Natural killer cell (primary cell): Measurements from ENCODE around the gene KDM2B. TPM values are rescaled to one million over a fixed set of nuclear protein-coding genes. Genes with fewer than 3 reads are reported as not detected.
A peak's percentile ranks its signal among the peaks of the same experiment; 100 is the strongest.

Experiments
- ATAC-seq, 3 donors: fragments of 150-1000 bp in 2 of 3; fragments of 200-7000 bp in 1 of 3; cut with Tn5 transposase; 1 replicate in 1 of 3; 2 replicates in 2 of 3; pipeline ENCODE4 v1.10.0; 2021; ENCODE audit warnings: mild to moderate bottlenecking in 2 of 3, moderate library complexity in 2 of 3
- DNase-seq, 2 donors: peaks; one replicate each; pipeline versions ENCODE4 v3.0.0 to v3.0.0-alpha.2; 2013 to 2021; ENCODE audit warnings: mixed read lengths in 1 of 2
- H3K27ac ChIP-seq: one replicate; pipeline ENCODE4 v1.5.1; 2013; ENCODE audit warnings: mild to moderate bottlenecking, low read length
- H3K27me3 ChIP-seq: one replicate; pipeline ENCODE4 v1.6.1; 2013; ENCODE audit warnings: low read length; ENCODE audit not compliant: control insufficient read depth, insufficient read depth
- H3K36me3 ChIP-seq: one replicate; pipeline ENCODE4 v1.6.1; 2013; ENCODE audit warnings: low read length; ENCODE audit not compliant: control insufficient read depth, insufficient read depth
- H3K4me1 ChIP-seq: one replicate; pipeline ENCODE4 v1.6.1; 2013; ENCODE audit warnings: low read length; ENCODE audit not compliant: control insufficient read depth, insufficient read depth
- H3K4me3 ChIP-seq: one replicate; pipeline ENCODE4 v1.5.1; 2013; ENCODE audit warnings: low read length
- H3K9me3 ChIP-seq: one replicate; pipeline ENCODE4 v1.6.1; 2013; ENCODE audit warnings: low read length; ENCODE audit not compliant: control insufficient read depth, insufficient read depth
- H3K27ac Mint-ChIP-seq, 2 donors: one replicate each; pipeline ENCODE4 v1.8.0; 2022; ENCODE audit warnings: mild to moderate bottlenecking in 2 of 2, mixed read lengths in 2 of 2, moderate library complexity in 1 of 2
- H3K27me3 Mint-ChIP-seq, 2 donors: one replicate each; pipeline ENCODE4 v1.8.0; 2022; ENCODE audit warnings: low read depth in 2 of 2, mixed read lengths in 2 of 2
- H3K36me3 Mint-ChIP-seq: one replicate; pipeline ENCODE4 v1.8.0; 2022; ENCODE audit warnings: mixed read lengths
- H3K4me1 Mint-ChIP-seq, 2 donors: one replicate each; pipeline ENCODE4 v1.8.0; 2022; ENCODE audit warnings: mixed read lengths in 2 of 2
- H3K4me3 Mint-ChIP-seq: one replicate; pipeline ENCODE4 v1.8.0; 2022; ENCODE audit warnings: mild to moderate bottlenecking, moderate library complexity, mixed read lengths
- H3K9me3 Mint-ChIP-seq, 2 donors: one replicate each; pipeline ENCODE4 v1.8.0; 2022; ENCODE audit warnings: mixed read lengths in 2 of 2
- whole genome bisulfite sequencing: methylation state at CpG from one replicate; pipeline ENCODE4 v1.1.7; 2013; ENCODE audit warnings: missing lambda C conversion rate; ENCODE audit not compliant: insufficient coverage; 5-methylcytosine and 5-hydroxymethylcytosine counted together
- intact Hi-C: fragments of 100-400 bp; cut with micrococcal nuclease; formaldehyde crosslinking; loops from one replicate; pipeline ENCODE4 v1.14.2; 2022
- total RNA-seq, 4 donors: library from RNA; stranded (reverse); fragments of 120-200 nt in 1 of 4; gene quantifications; one replicate each; pipeline versions ENCODE4 v1.2.3 to v1.2.4, GENCODE V29; 2013 to 2022
- TF ChIP-seq, protein P1 (sequence below): fragments of 200-600 bp; IDR thresholded peaks from one replicate; pipeline ENCODE4 v1.8.0; 2022; ENCODE audit warnings: antibody characterized with exemption

Gene KDM2B
- total RNA-seq, 3 donors from 2014 or later (not counting 1 experiment from before 2014, with no cell fraction given): 97.3 to 106 (median 98.1) TPM

DNA sequence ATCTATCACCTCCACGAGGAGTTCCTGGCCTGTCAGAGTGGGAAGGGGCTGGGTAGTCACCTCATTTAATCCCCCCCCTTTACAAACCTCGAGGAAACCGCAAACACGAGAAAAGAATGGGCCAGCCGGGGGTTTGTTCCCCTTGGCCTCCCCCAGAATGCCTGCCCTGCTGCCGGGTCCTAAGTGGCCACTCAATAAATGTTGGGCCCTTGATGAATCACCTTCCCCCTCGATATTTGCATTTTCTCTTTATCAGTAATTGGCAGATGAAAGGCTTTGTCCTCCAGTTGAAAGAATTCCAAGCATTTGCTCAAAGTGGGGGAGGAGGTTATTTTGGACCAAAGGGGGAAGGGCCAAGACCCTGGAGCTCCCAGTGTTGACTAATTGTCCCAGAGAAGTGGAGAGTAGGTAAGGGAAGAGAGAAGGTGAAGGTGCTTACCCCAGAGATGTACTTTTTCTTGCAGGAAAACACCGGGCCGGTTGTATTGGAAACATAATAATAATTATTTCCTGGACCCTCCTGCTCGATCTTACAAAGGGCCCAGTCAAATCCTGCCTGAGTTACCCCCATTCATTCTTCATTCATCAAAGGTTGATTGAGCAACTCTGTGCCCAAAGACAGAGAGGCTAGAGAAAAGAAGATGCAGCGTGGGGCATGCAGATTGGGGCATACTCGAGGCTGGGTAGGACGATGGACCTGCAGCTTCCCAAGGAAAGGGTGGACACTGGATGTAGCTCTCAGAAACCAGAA, 1.9 kb upstream of the KDM2B start:
- Histone ChIP-seq H3K4me1 (peaks cover 38% of the 10 kb centered on the region), H3K27ac (peak overlapping the region; percentile 92), H3K4me3 (no peak overlapping the region), H3K9me3 (no peaks in the 10 kb centered on the region), H3K36me3 (no peaks in the 10 kb centered on the region), H3K27me3 (no peaks in the 10 kb centered on the region)
- intact Hi-C loops: loop anchor here (1.0 to 5.0 kb wide), 2 partner anchors 8 to 40 kb away; no protein-coding TSS in a partner anchor
- peaks cover 33 to 39% of the 10 kb centered on the region in 2 donors for H3K4me1 Mint-ChIP-seq
- DNase-seq: no peak
- H3K4me3 Mint-ChIP-seq: peak overlapping the region; percentile 99
- no peaks in the 10 kb centered on the region for H3K36me3 Mint-ChIP-seq
- H3K9me3 Mint-ChIP-seq: no peaks in the 10 kb centered on the region
- H3K27ac Mint-ChIP-seq: peak overlapping the region; percentile 93 to 98
- WGBS: 49% methylated on average over 12 of the region's 13 CpGs
- no peak for ATAC-seq
- TF ChIP-seq, protein P1, sequence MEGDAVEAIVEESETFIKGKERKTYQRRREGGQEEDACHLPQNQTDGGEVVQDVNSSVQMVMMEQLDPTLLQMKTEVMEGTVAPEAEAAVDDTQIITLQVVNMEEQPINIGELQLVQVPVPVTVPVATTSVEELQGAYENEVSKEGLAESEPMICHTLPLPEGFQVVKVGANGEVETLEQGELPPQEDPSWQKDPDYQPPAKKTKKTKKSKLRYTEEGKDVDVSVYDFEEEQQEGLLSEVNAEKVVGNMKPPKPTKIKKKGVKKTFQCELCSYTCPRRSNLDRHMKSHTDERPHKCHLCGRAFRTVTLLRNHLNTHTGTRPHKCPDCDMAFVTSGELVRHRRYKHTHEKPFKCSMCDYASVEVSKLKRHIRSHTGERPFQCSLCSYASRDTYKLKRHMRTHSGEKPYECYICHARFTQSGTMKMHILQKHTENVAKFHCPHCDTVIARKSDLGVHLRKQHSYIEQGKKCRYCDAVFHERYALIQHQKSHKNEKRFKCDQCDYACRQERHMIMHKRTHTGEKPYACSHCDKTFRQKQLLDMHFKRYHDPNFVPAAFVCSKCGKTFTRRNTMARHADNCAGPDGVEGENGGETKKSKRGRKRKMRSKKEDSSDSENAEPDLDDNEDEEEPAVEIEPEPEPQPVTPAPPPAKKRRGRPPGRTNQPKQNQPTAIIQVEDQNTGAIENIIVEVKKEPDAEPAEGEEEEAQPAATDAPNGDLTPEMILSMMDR: no peak
- H3K27me3 Mint-ChIP-seq: no peaks in the 10 kb centered on the region

DNA sequence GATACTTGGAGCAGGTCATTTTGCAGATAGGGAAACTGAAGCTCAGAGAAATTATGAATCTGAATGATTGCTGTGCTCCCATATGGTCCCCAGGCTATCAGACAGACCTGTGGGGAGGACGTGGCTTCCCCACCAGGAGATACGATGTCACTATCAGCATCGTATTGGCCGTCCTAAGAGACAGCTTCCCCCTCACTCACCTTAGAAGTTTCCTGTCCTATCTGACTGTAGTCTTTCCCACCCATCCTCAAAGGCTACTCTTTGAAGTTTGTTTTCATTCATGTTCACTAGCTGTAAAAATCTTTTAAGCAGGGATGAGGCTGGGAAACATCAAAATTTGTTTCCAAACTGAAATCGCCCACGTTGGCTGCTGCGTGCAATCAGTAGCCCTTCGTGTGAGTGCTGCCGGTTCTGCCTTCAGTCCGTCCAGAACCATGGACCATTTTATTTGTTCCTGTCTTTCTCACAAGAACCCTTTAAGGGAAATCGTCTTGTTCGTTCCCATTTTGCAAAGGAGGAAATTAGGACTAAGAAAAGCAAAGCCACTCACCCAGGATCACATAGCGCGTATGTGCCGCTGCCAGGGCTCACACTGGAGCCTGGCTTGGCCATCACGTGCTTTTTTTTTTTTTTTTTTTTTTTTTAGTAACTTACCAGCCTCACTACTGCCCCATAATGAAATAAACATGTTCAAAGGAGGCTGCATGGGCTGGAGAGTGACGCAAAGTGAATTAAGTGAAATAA, 1.0 kb upstream of the KDM2B start:
- DNase-seq (peak in 1 of 2 donors; percentile 53), ATAC-seq (peak in 2 of 3 donors; percentile 34 to 43)
- intact Hi-C loops: loop anchor here (1.0 to 5.0 kb wide), 2 partner anchors 8 to 40 kb away; no protein-coding TSS in a partner anchor
- Histone ChIP-seq H3K4me3 (peak overlapping the region; percentile 65), H3K4me1 (peaks cover 44% of the 10 kb centered on the region), H3K27ac (peak overlapping the region; percentile 92), H3K9me3 (no peaks in the 10 kb centered on the region), H3K36me3 (no peaks in the 10 kb centered on the region), H3K27me3 (no peaks in the 10 kb centered on the region)
- H3K27me3 Mint-ChIP-seq: no peaks in the 10 kb centered on the region
- H3K9me3 Mint-ChIP-seq: no peaks in the 10 kb centered on the region
- peak overlapping the region; percentile 99 for H3K4me3 Mint-ChIP-seq
- peak overlapping the region; percentile 93 to 98 for H3K27ac Mint-ChIP-seq
- TF ChIP-seq, protein P1: no peak
- 19% methylated on average over 12 of the region's 17 CpGs for WGBS
- H3K4me1 Mint-ChIP-seq: peaks cover 33 to 45% of the 10 kb centered on the region in 2 donors
- no peaks in the 10 kb centered on the region for H3K36me3 Mint-ChIP-seq

DNA sequence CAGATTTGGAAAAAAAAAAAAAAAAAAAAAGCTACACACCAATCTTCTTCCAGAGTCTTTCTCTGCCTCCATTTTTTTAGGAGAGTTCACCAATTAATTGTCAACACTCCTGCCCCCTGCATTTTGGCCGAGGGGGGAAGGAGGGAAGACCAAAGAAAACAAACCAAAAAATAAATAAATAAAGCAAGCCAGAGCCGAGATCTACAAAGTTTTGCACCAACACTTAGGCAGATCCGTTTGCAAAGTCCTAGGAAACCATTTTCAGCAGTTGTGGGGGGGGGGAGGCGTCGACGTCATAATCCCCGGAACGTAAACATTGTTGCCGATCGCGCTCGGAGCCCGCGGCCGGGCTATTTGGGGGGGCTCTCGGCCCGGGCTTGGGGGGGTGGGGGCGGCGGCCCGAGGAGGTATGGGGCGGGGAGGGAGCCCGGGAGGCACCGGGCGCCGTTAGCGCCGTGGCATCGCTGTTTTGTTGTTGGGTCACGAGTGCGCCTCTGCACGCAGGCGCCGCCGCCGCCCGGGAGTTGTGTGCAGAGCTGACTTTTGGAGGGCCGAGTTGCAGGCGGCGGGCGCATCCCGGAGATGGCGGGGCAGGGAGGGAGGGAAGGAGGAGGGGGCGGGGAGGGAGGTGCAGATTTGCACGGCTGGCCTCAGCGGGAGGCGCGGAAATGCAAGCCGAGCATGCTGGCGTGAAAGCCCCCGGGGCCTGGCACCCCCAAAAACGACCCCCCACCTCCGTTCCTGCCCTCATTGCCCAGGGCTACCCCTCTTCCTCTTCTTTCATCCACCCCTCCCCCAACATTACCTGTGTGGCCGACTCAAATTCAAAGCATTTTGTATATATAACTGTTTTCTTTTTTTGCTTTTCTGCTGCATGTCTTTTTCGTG, 598 bp downstream of the KDM2B start:
- no peaks in the 10 kb centered on the region for H3K27me3 ChIP-seq
- peaks cover 9% of the 10 kb centered on the region for H3K36me3 ChIP-seq
- intact Hi-C loops: loop anchor here (1.0 to 5.0 kb wide), 2 partner anchors 23 to 42 kb away; no protein-coding TSS in a partner anchor
- no peaks in the 10 kb centered on the region for H3K9me3 ChIP-seq
- Mint-ChIP-seq H3K36me3 (peaks cover 7% of the 10 kb centered on the region), H3K27me3 (no peaks in the 10 kb centered on the region), H3K9me3 (no peaks in the 10 kb centered on the region), H3K27ac (peak overlapping the region; percentile 93 to 98), H3K4me3 (peak overlapping the region; percentile 99), H3K4me1 (peaks cover 33 to 45% of the 10 kb centered on the region in 2 donors)
- peaks cover 44% of the 10 kb centered on the region for H3K4me1 ChIP-seq
- 0% methylated on average over 50 of the region's 54 CpGs for WGBS
- TF ChIP-seq, protein P1: no peak
- H3K4me3 ChIP-seq: peak overlapping the region; percentile 65
- DNase-seq: peak; percentile 66 to 87
- peak; percentile 57 to 78 (median 72) for ATAC-seq
- peak overlapping the region; percentile 92 for H3K27ac ChIP-seq
